DND-41 (cell line): ENCODE measurements around the gene NEURL1.

Source experiments
- CTCF ChIP-seq: IDR thresholded peaks from 2 replicates; pipeline ENCODE4 v1.5.1; 2012; ENCODE audit warnings: borderline replicate concordance, low read length, moderate library complexity, mild to moderate bottlenecking; ENCODE audit not compliant: poor library complexity, severe bottlenecking; ENCODE audit errors: extremely low read depth
- EZH2 ChIP-seq: IDR thresholded peaks from 3 replicates; pipeline ENCODE4 v1.6.1; 2012; ENCODE audit warnings: borderline replicate concordance, low read depth, mild to moderate bottlenecking, moderate library complexity, low read length, inconsistent platforms; ENCODE audit not compliant: severe bottlenecking

- TF ChIP-seq CTCF = no peak
- TF ChIP-seq EZH2 = no peak
Observed at GRCh38 chr10:103529539-103529938, 36.0 kb downstream of the NEURL1 start.
